RWPE2 (cell line): ENCODE measurements around the gene PRELID3B.
A peak's percentile ranks its signal among the peaks of the same experiment; 100 is the strongest.

ENCODE experiments used
- ATAC-seq: fragments of 200-7000 bp; cut with Tn5 transposase; 3 replicates; pipeline ENCODE4 v1.9.1; 2021; ENCODE audit warnings: low read depth
- DNase-seq: peaks from one replicate; pipeline ENCODE4 v3.0.0-alpha.2; 2020; ENCODE audit warnings: low spot score
- H3K27ac ChIP-seq: fragments of 450-650 bp; 2 replicates; pipeline ENCODE4 v1.5.1; 2017; ENCODE audit warnings: mild to moderate bottlenecking; ENCODE audit not compliant: poor library complexity, severe bottlenecking
- H3K27me3 ChIP-seq: fragments of 250-450 bp; sonication (Bioruptor Pico); 2 replicates; pipeline ENCODE4 v1.5.1; 2021; ENCODE audit warnings: mild to moderate bottlenecking, moderate library complexity; ENCODE audit not compliant: insufficient read depth, poor library complexity, severe bottlenecking
- H3K36me3 ChIP-seq: fragments of 250-450 bp; sonication (Bioruptor Pico); 2 replicates; pipeline ENCODE4 v1.5.1; 2020; ENCODE audit warnings: low read depth, mild to moderate bottlenecking, moderate library complexity
- H3K4me1 ChIP-seq: fragments of 250-450 bp; sonication (Bioruptor Pico); 2 replicates; pipeline ENCODE4 v1.5.1; 2021; ENCODE audit warnings: mild to moderate bottlenecking, moderate library complexity; ENCODE audit not compliant: insufficient read depth, poor library complexity, severe bottlenecking
- H3K4me3 ChIP-seq: fragments of 250-450 bp; sonication (Bioruptor Pico); 2 replicates; pipeline ENCODE4 v1.5.1; 2021; ENCODE audit warnings: mild to moderate bottlenecking, moderate library complexity; ENCODE audit not compliant: severe bottlenecking
- H3K9me3 ChIP-seq: fragments of 250-450 bp; sonication (Bioruptor Pico); 2 replicates; pipeline ENCODE4 v1.5.1; 2021; ENCODE audit warnings: mild to moderate bottlenecking, moderate library complexity; ENCODE audit not compliant: severe bottlenecking
- CTCF ChIP-seq: fragments of 450-650 bp; IDR thresholded peaks from one replicate; pipeline ENCODE4 v1.5.1; 2017; ENCODE audit warnings: mild to moderate bottlenecking, moderate library complexity; ENCODE audit not compliant: poor library complexity, severe bottlenecking

PRELID3B gene

DNA sequence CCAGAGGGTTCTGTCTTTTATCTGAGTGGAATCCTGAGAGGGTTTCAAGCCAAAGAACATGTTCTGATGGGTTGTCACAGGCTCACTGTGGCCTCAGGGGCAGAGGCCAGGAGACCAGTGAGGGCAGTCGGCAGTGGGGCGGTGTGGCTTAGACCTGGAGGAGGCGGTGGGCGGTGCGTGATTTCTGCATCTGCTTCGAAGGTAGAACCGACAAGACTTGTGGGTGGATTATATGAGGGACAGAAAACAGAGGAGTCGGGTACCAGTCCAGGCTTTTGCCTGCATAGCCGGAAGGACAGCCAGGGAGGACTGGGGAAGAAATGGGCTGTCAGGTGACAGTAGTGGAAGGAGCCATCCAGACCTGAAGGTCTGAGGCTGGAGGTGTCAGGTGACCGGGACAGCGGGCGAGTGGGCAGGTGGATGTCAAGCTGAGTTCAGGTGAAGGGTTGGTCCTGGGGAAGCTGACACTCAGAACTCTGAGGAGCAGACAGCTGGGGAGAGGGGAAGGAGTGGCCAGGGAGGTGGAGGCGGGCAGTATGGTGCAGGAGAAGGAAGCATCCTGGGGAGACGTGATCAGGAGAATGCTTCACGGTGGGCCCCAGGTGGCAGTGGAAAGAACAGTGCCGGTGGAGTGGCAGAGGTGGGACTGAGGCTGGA is 38.6 kb downstream of the PRELID3B start:
- H3K27ac ChIP-seq, result no peak overlapping the region
- no peak for TF ChIP-seq CTCF
- peak; percentile 80 for DNase-seq
- ATAC-seq, result no peak
- peaks cover 4% of the 10 kb centered on the region for H3K4me1 ChIP-seq
- H3K36me3 ChIP-seq, result peaks cover 62% of the 10 kb centered on the region
- H3K4me3 ChIP-seq, result no peak overlapping the region
- no peaks in the 10 kb centered on the region for H3K9me3 ChIP-seq
- H3K27me3 ChIP-seq, result no peaks in the 10 kb centered on the region

DNA sequence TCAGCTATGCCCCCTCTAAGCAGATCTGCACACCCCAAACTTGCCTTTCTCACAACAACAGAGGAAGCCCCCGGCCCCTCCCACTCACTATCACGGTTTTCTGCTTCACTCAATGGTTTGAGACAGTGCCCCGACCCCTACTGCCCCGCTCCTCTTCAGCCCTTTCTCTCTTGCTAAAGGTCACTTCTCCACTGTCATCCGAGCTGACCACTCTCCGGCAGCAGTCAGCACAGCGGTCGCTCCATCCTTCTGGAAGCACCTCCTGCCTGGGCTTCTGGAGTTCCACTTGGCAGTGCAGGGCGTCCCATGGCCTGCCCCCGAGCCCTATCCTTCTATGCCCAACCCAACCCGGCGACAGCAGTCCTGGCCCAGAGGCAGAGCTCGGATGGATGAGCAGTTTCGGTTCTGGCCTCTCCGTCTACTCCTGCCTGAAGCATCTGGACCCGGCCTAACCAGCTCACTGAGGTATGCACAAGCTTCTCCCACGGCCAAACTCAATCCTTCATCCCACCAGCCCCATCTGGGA is 39.6 kb downstream of the PRELID3B start:
- Histone ChIP-seq H3K4me1 (peaks cover 4% of the 10 kb centered on the region), H3K9me3 (no peaks in the 10 kb centered on the region), H3K4me3 (no peak overlapping the region), H3K27me3 (no peaks in the 10 kb centered on the region), H3K36me3 (peaks cover 73% of the 10 kb centered on the region), H3K27ac (no peak overlapping the region)
- TF ChIP-seq CTCF, result no peak
- ATAC-seq (no peak), DNase-seq (peak; percentile 81)

GRCh38 chr20:59002388-59002787 is 40.2 kb downstream of the PRELID3B start:
- DNase-seq (peak; percentile 84), ATAC-seq (no peak)
- H3K27ac ChIP-seq, result no peak overlapping the region
- TF ChIP-seq CTCF, result no peak
- peaks cover under 1% of the 10 kb centered on the region for H3K4me1 ChIP-seq
- no peaks in the 10 kb centered on the region for H3K9me3 ChIP-seq
- no peak overlapping the region for H3K4me3 ChIP-seq
- H3K27me3 ChIP-seq, result no peaks in the 10 kb centered on the region
- peaks cover 78% of the 10 kb centered on the region for H3K36me3 ChIP-seq

- H3K4me1 ChIP-seq, result no peaks in the 10 kb centered on the region
- no peaks in the 10 kb centered on the region for H3K27me3 ChIP-seq
- TF ChIP-seq CTCF, result no peak
- DNase-seq, result peak; percentile 84
- no peak for ATAC-seq
- H3K4me3 ChIP-seq, result no peak overlapping the region
- no peaks in the 10 kb centered on the region for H3K9me3 ChIP-seq
- no peak overlapping the region for H3K27ac ChIP-seq
- peaks cover 86% of the 10 kb centered on the region for H3K36me3 ChIP-seq
Measured at GRCh38 chr20:59001449-59002171, 41.0 kb downstream of the PRELID3B start.

DNA sequence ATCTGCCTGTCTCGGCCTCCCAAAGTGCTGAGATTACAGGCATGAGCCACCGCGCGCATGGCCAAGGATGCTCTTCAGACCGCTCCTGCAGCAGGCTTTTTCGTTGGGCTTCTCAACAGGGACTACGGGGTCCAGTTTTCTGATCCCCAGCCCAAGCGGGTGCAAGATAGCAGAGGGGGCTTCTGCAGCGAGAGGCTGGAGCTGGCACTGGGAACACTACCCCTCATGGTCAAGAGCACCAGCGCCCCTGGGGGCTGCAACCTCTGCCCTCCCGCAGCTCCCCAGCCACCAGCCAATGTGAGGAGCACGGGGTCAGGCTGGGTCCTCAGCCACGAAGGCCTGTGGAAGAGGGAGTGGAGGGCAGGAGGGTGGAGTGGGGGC is 41.5 kb downstream of the PRELID3B start:
- peaks cover 91% of the 10 kb centered on the region for H3K36me3 ChIP-seq
- H3K27ac ChIP-seq, result no peak overlapping the region
- H3K27me3 ChIP-seq, result no peaks in the 10 kb centered on the region
- no peaks in the 10 kb centered on the region for H3K9me3 ChIP-seq
- ATAC-seq (no peak), DNase-seq (peak; percentile 76)
- TF ChIP-seq CTCF, result no peak
- no peak overlapping the region for H3K4me3 ChIP-seq
- no peaks in the 10 kb centered on the region for H3K4me1 ChIP-seq
